WTC11 (cell line): ENCODE measurements around the gene ZNF583. TPM values are rescaled to one million over a fixed set of nuclear protein-coding genes. Genes with fewer than 3 reads are reported as not detected.

Source experiments
- ATAC-seq: fragments of 200-7000 bp; cut with Tn5 transposase; 2 replicates; pipeline ENCODE4 v1.10.0; 2021; ENCODE audit warnings: mild to moderate bottlenecking, moderate library complexity
- CTCF ChIA-PET: fragments of 300-600 bp; sonication (Branson Sonifier 250); formaldehyde crosslinking; loops from one replicate; lab custom pipeline; 2021; ENCODE audit warnings: antibody characterized with exemption; lab: Charles Lee
- POLR2A ChIA-PET: fragments of 350-600 bp; sonication (Branson Sonifier 250); formaldehyde crosslinking; loops from one replicate; lab custom pipeline; 2021; ENCODE audit warnings: antibody characterized with exemption; lab: Charles Lee
- DNase-seq: peaks from one replicate; pipeline ENCODE4 v3.0.0; 2021; ENCODE audit warnings: low spot score
- H3K27ac Mint-ChIP-seq: 2 replicates; pipeline ENCODE4 v1.8.0; 2021; ENCODE audit warnings: mixed read lengths
- H3K27me3 Mint-ChIP-seq: 2 replicates; pipeline ENCODE4 v1.8.0; 2021; ENCODE audit warnings: low read depth, mild to moderate bottlenecking, moderate library complexity, mixed read lengths
- H3K36me3 Mint-ChIP-seq: 2 replicates; pipeline ENCODE4 v1.8.0; 2021; ENCODE audit warnings: mixed read lengths
- H3K4me1 Mint-ChIP-seq: 2 replicates; pipeline ENCODE4 v1.8.0; 2022; ENCODE audit warnings: mixed read lengths
- H3K4me3 Mint-ChIP-seq: 2 replicates; pipeline ENCODE4 v1.8.0; 2021; ENCODE audit warnings: mild to moderate bottlenecking, moderate library complexity, mixed read lengths
- H3K9me3 Mint-ChIP-seq: 2 replicates; pipeline ENCODE4 v1.8.0; 2021; ENCODE audit warnings: mixed read lengths
- EMX1 ChIP-seq: fragments of 250-450 bp; sonication (Bioruptor Pico); IDR thresholded peaks from 2 replicates; pipeline ENCODE4 v1.8.0; 2021; ENCODE audit warnings: mild to moderate bottlenecking
- ERG ChIP-seq: fragments of 250-450 bp; sonication (Bioruptor Pico); IDR thresholded peaks from 2 replicates; pipeline ENCODE4 v1.8.0; 2021; ENCODE audit warnings: mild to moderate bottlenecking
- FOXK1 ChIP-seq: sonication (generic); formaldehyde crosslinking; IDR thresholded peaks from 2 replicates; pipeline ENCODE4 v1.8.0; 2022; ENCODE audit warnings: mild to moderate bottlenecking, moderate library complexity, missing genetic modification reagents
- GRHL2 ChIP-seq: fragments of 250-450 bp; sonication (Bioruptor Pico); IDR thresholded peaks from 2 replicates; pipeline ENCODE4 v1.8.0; 2022; ENCODE audit warnings: mild to moderate bottlenecking, moderate library complexity; ENCODE audit not compliant: insufficient replicate concordance, severe bottlenecking
- JAZF1 ChIP-seq: fragments of 250-450 bp; sonication (Bioruptor Pico); IDR thresholded peaks from 2 replicates; pipeline ENCODE4 v1.9.0; 2021; ENCODE audit warnings: moderate library complexity, mild to moderate bottlenecking, inconsistent platforms
- KAT7 ChIP-seq: sonication (generic); formaldehyde crosslinking; IDR thresholded peaks from 2 replicates; pipeline ENCODE4 v1.8.1; 2023; ENCODE audit warnings: missing genetic modification reagents, mild to moderate bottlenecking, borderline replicate concordance
- NR3C1 ChIP-seq: sonication (generic); formaldehyde crosslinking; conservative IDR thresholded peaks from 2 replicates; pipeline ENCODE4 v1.8.1; 2023; ENCODE audit warnings: low read depth, mild to moderate bottlenecking, missing genetic modification reagents
- PRRX2 ChIP-seq: fragments of 250-450 bp; sonication (Bioruptor Pico); IDR thresholded peaks from 2 replicates; pipeline ENCODE4 v1.8.0; 2021; ENCODE audit warnings: mild to moderate bottlenecking
- RORB ChIP-seq: fragments of 250-450 bp; sonication (Bioruptor Pico); IDR thresholded peaks from 2 replicates; pipeline ENCODE4 v1.9.0; 2021; ENCODE audit warnings: mild to moderate bottlenecking
- SOX15 ChIP-seq: fragments of 250-450 bp; sonication (Bioruptor Pico); IDR thresholded peaks from 2 replicates; pipeline ENCODE4 v1.9.0; 2021; ENCODE audit warnings: mild to moderate bottlenecking
- TEAD1 ChIP-seq: sonication (generic); formaldehyde crosslinking; IDR thresholded peaks from 2 replicates; pipeline ENCODE4 v1.8.0; 2022; ENCODE audit warnings: mild to moderate bottlenecking, missing genetic modification reagents
- TEAD4 ChIP-seq: sonication (generic); formaldehyde crosslinking; IDR thresholded peaks from 2 replicates; pipeline ENCODE4 v1.8.0; 2022; ENCODE audit warnings: mild to moderate bottlenecking, missing genetic modification reagents
- TP53 ChIP-seq: sonication (generic); formaldehyde crosslinking; IDR thresholded peaks from 2 replicates; pipeline ENCODE4 v1.8.1; 2023; ENCODE audit warnings: mild to moderate bottlenecking, missing genetic modification reagents
- ZNF232 ChIP-seq: sonication (generic); formaldehyde crosslinking; IDR thresholded peaks from 2 replicates; pipeline ENCODE4 v1.8.0; 2022; ENCODE audit warnings: mild to moderate bottlenecking, missing genetic modification reagents
- ZNF671 ChIP-seq: fragments of 250-450 bp; sonication (Bioruptor Pico); IDR thresholded peaks from 2 replicates; pipeline ENCODE4 v1.8.0; 2021; ENCODE audit warnings: mild to moderate bottlenecking
- total RNA-seq: library from RNA; stranded (reverse); gene quantifications from 3 replicates; pipeline ENCODE4 v1.2.3, GENCODE V29; 2021
- TF ChIP-seq, protein P1 (sequence below): sonication (generic); formaldehyde crosslinking; IDR thresholded peaks from 2 replicates; pipeline ENCODE4 v1.8.1; 2023; ENCODE audit warnings: mild to moderate bottlenecking, missing genetic modification reagents
- TF ChIP-seq, protein P2 (sequence below): sonication (generic); formaldehyde crosslinking; IDR thresholded peaks from 2 replicates; pipeline ENCODE4 v1.8.1; 2022; ENCODE audit warnings: missing genetic modification reagents, borderline replicate concordance
- TF ChIP-seq, protein P3 (sequence below): fragments of 250-450 bp; sonication (Bioruptor Pico); IDR thresholded peaks from 2 replicates; pipeline ENCODE4 v1.9.0; 2021; ENCODE audit warnings: mild to moderate bottlenecking
- TF ChIP-seq, protein P4 (sequence below): sonication (generic); formaldehyde crosslinking; IDR thresholded peaks from 2 replicates; pipeline ENCODE4 v1.8.1; 2023; ENCODE audit warnings: mild to moderate bottlenecking, missing genetic modification reagents, borderline replicate concordance

ZNF583 gene
- total RNA-seq, 1 experiment from 2014 or later, result 2.3 TPM

DNA sequence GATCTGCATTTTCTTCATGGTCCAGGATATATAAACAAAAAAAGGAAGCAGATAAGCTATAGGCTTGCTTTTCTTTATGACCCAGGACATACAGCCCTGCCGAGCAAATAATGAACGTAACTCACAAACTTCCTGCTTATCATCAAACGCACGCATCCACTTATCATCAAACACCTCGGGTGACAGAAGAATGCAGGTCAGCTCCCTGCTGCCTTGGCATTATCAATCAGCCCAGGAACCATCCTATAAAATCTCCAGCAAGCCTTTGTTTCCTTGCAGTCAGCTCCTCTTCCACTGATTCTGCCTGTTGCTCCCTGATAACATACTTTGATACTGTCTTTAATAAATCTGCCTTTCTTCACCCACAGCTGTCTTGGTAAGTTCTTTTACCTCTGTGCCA is 5.3 kb upstream of the ZNF583 start (continued):
- TF ChIP-seq, protein P1, sequence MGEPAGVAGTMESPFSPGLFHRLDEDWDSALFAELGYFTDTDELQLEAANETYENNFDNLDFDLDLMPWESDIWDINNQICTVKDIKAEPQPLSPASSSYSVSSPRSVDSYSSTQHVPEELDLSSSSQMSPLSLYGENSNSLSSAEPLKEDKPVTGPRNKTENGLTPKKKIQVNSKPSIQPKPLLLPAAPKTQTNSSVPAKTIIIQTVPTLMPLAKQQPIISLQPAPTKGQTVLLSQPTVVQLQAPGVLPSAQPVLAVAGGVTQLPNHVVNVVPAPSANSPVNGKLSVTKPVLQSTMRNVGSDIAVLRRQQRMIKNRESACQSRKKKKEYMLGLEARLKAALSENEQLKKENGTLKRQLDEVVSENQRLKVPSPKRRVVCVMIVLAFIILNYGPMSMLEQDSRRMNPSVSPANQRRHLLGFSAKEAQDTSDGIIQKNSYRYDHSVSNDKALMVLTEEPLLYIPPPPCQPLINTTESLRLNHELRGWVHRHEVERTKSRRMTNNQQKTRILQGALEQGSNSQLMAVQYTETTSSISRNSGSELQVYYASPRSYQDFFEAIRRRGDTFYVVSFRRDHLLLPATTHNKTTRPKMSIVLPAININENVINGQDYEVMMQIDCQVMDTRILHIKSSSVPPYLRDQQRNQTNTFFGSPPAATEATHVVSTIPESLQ (CRISPR knock-in tag), result no peak
- TF ChIP-seq JAZF1 (no peak), FOXK1 (CRISPR knock-in tag) (no peak)
- TF ChIP-seq, all 79 proteins: peak for 0

- Mint-ChIP-seq H3K4me1 (peaks cover 25% of the 10 kb centered on the region), H3K27me3 (no peaks in the 10 kb centered on the region), H3K36me3 (peaks cover 62% of the 10 kb centered on the region), H3K4me3 (no peak overlapping the region), H3K27ac (no peak overlapping the region), H3K9me3 (peaks cover 63% of the 10 kb centered on the region)
- ATAC-seq (no peak), DNase-seq (no peak)
- ChIA-PET POLR2A (no interaction called here), CTCF (interaction anchor here (1.1 kb wide), 1 partner anchor 91 kb away, joined by 4 read pairs; no protein-coding TSS in a partner anchor)
- TF ChIP-seq, protein P2, sequence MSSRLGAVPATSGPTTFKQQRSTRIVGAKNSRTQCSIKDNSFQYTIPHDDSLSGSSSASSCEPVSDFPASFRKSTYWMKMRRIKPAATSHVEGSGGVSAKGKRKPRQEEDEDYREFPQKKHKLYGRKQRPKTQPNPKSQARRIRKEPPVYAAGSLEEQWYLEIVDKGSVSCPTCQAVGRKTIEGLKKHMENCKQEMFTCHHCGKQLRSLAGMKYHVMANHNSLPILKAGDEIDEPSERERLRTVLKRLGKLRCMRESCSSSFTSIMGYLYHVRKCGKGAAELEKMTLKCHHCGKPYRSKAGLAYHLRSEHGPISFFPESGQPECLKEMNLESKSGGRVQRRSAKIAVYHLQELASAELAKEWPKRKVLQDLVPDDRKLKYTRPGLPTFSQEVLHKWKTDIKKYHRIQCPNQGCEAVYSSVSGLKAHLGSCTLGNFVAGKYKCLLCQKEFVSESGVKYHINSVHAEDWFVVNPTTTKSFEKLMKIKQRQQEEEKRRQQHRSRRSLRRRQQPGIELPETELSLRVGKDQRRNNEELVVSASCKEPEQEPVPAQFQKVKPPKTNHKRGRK (CRISPR knock-in tag), result no peak
- no peak for TF ChIP-seq TEAD4
Measured at GRCh38 chr19:56400485-56400884, 3.6 kb upstream of the ZNF583 start.

GRCh38 chr19:56403261-56403660 is 871 bp upstream of the ZNF583 start:
- TF ChIP-seq ERG (CRISPR knock-in tag), result no peak
- TF ChIP-seq, protein P2 (CRISPR knock-in tag), result no peak
- no peak for TF ChIP-seq SOX15
- TF ChIP-seq, protein P3, sequence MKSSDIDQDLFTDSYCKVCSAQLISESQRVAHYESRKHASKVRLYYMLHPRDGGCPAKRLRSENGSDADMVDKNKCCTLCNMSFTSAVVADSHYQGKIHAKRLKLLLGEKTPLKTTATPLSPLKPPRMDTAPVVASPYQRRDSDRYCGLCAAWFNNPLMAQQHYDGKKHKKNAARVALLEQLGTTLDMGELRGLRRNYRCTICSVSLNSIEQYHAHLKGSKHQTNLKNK (CRISPR knock-in tag), result no peak
- no peak for TF ChIP-seq PRRX2 (CRISPR knock-in tag)
- TF ChIP-seq ZNF232 (CRISPR knock-in tag), result no peak
- no peak for TF ChIP-seq TP53 (CRISPR knock-in tag)
- no peak for TF ChIP-seq EMX1 (CRISPR knock-in tag)
- no peak for TF ChIP-seq RORB (CRISPR knock-in tag)
- no peak for TF ChIP-seq GRHL2
- H3K4me3 Mint-ChIP-seq, result peak overlapping the region; percentile 90
- peaks cover 61% of the 10 kb centered on the region for H3K9me3 Mint-ChIP-seq
- ATAC-seq, result no peak
- ChIA-PET CTCF (interaction anchor here (0.9 to 1.1 kb wide), 3 partner anchors 70 to 337 kb away, joined by 3 read pairs; no protein-coding TSS in a partner anchor), POLR2A (no interaction called here)
- H3K36me3 Mint-ChIP-seq, result peaks cover 54% of the 10 kb centered on the region
- H3K27ac Mint-ChIP-seq, result no peak overlapping the region
- peaks cover 25% of the 10 kb centered on the region for H3K4me1 Mint-ChIP-seq
- no peak for DNase-seq
- no peaks in the 10 kb centered on the region for H3K27me3 Mint-ChIP-seq

GRCh38 chr19:56404705-56405056 is 549 bp downstream of the ZNF583 start:
- CTCF ChIA-PET, result no interaction called here
- ATAC-seq (no peak), DNase-seq (no peak)
- peaks cover 58% of the 10 kb centered on the region for H3K9me3 Mint-ChIP-seq
- no peaks in the 10 kb centered on the region for H3K27me3 Mint-ChIP-seq
- POLR2A ChIA-PET, result no interaction called here
- H3K4me1 Mint-ChIP-seq, result peaks cover 25% of the 10 kb centered on the region
- peaks cover 52% of the 10 kb centered on the region for H3K36me3 Mint-ChIP-seq
- H3K27ac Mint-ChIP-seq, result no peak overlapping the region
- peak overlapping the region; percentile 90 for H3K4me3 Mint-ChIP-seq
- TF ChIP-seq, protein P3 (CRISPR knock-in tag), result no peak
- TF ChIP-seq, protein P4, sequence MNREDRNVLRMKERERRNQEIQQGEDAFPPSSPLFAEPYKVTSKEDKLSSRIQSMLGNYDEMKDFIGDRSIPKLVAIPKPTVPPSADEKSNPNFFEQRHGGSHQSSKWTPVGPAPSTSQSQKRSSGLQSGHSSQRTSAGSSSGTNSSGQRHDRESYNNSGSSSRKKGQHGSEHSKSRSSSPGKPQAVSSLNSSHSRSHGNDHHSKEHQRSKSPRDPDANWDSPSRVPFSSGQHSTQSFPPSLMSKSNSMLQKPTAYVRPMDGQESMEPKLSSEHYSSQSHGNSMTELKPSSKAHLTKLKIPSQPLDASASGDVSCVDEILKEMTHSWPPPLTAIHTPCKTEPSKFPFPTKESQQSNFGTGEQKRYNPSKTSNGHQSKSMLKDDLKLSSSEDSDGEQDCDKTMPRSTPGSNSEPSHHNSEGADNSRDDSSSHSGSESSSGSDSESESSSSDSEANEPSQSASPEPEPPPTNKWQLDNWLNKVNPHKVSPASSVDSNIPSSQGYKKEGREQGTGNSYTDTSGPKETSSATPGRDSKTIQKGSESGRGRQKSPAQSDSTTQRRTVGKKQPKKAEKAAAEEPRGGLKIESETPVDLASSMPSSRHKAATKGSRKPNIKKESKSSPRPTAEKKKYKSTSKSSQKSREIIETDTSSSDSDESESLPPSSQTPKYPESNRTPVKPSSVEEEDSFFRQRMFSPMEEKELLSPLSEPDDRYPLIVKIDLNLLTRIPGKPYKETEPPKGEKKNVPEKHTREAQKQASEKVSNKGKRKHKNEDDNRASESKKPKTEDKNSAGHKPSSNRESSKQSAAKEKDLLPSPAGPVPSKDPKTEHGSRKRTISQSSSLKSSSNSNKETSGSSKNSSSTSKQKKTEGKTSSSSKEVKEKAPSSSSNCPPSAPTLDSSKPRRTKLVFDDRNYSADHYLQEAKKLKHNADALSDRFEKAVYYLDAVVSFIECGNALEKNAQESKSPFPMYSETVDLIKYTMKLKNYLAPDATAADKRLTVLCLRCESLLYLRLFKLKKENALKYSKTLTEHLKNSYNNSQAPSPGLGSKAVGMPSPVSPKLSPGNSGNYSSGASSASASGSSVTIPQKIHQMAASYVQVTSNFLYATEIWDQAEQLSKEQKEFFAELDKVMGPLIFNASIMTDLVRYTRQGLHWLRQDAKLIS (CRISPR knock-in tag), result no peak
- TF ChIP-seq KAT7 (CRISPR knock-in tag) (no peak), ZNF671 (no peak), SOX15 (no peak), TEAD1 (CRISPR knock-in tag) (no peak), NR3C1 (CRISPR knock-in tag) (no peak)
